NCI-H2171 treated with DMSO at 0.1 percent for 48 hours (cell line): ENCODE measurements around the gene ILKAP.
A peak's percentile ranks its signal among the peaks of the same experiment; 100 is the strongest.

Experiments
- DNase-seq: peaks from one replicate; lab custom pipeline; 2025; lab: John Stamatoyannopoulos, UW

Gene ILKAP

DNA sequence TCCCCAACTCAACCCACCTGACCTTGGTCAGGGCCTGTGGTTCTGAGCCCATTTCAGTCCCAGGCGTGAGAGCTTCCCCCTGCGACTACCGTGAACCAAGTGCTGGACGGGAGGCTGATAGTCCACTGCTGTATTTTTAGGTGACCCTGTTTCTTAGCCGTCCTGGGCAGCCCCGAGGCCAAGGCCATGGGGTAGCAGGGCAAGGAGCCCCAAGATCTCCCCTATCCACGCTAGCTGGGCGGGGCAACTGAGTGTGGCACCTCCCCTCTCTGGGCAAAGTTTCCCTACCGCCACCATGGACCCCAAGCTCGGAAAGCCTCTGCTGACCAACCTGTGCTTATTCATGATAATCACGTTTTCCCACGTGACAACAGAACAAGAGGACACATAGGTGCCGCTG, 65.6 kb downstream of the ILKAP start:
- DNase-seq = no peak

GRCh38 chr2:238136820-238137537, 66.5 kb downstream of the ILKAP start:
- no peak for DNase-seq

GRCh38 chr2:238135601-238136150, 67.8 kb downstream of the ILKAP start:
- DNase-seq = no peak

- peak; percentile 1 for DNase-seq
Observed at GRCh38 chr2:238134393-238134785, 69.1 kb downstream of the ILKAP start.

GRCh38 chr2:238133499-238134392, 69.7 kb downstream of the ILKAP start:
- no peak for DNase-seq

DNA sequence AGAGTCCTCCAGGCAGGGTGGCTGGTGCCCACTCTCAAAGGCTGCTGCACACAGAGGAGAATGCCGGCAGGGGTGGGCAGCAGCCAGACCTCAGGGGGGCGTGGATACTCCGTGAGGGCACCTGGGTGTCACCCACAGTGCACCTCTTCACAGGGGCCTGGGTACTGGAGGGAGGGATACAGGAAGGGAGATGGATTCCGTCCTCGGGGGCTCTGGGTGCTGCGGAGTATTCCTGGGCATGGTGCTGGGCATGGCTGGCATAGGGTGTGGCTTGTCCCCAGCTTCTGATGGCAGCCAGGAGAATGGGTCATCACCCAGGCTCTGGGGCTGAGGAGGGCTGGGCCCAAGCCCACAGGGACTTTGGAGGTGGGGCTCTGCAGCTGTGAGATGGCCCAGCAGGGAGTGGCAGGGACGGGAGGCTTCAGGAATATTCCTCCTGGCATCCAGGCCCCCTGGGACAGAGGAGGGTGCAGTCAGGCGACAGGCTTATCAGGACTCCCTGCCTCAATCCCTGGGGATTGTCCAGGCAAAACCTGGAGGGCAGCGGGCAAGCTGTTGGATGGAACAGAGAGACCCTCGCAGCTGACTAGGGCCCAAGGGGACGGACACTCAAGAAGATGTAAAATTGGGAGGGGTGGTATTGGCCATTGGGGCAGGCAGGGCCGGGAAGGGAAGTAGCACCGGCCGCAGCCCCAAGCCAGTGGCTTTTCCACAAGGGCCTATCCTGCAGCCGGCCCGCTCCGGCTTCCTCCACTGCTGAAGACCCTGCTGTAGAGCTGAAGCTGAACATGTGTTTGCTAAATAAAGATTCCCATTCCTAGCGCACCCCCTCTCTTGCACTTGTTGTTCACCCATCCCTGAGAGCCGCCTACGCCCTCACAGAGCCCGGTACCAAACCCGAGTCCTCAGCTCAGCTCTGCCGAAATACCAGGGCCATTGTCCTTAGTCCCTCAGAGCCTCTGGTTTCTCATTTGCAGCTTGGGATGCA, 70.7 kb downstream of the ILKAP start:
- no peak for DNase-seq

DNA sequence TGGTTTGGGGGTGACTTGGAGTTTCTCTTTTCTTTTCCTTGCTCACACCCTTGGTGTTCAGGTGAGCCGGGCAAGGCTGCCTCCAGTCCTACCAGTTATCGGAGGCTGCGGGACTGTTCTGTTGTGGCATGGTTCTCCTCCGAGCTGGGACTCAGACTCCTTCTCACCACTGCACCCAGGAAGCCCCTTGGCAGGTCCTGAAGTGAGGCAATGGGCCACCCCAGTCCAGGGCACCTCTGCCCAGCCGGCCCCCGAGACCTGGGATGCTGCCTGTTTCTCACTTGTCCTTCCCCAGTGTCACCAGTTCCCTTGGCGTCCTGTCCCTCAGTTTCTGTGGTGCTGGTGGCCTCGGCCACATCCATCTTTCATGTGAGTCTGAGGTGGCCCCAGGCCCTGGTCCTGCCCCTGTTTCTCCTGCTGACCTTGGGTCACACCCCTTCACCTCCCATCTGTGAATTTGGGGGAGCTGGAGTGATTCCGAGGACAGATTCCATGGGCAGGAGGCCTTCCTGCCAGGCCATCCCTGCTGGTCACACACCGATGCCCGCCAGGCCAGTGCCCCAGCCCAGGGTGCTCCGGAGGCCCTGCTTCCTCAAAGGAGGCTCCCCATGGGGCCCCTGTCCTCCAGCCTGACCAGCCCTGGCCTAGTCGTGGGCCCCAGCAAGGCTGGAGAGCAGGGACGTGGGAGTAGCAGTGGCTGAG, 71.6 kb downstream of the ILKAP start:
- no peak for DNase-seq

DNA sequence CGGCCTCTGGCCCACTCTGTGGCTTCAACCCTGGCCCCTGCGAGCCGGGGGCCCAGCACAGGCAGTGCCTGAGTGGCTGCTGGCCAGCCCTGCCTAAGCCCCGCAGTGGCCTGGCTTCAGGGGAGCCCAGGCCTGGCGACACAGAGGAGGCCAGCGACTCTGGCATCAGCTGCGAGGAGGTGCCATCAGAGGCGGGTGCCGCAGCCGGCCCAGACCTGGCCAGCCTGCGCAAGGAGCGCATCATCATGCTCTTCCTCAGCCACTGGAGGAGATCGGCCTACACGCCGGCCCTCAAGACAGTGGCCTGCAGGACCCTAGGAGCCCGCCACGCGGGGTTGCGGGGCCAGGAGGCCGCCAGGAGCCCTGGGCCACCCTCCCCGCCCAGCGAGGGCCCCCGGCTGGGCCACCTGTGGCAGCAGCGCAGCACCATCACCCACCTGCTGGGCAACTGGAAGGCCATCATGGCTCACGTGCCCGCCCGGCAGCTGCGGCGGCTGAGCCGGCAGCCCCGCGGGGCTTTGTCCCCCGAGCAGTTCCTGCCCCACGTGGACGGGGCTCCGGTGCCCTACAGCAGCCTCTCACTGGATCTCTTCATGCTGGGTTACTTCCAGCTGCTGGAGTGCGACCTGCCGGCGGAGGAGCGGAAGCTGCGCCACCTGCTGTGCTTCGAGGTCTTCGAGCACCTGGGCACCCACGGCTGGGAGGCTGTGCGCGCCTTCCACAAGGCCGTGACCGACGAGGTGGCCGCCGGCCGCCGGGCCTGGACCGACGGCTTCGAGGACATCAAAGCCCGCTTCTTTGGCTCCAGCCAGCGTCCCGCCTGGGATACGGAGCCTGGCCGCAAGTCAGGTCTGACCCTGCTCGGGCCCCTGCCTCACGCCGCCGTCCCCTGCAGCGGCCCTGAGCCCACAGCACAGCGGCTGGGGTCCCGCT, 72.5 kb downstream of the ILKAP start:
- no peak for DNase-seq

DNA sequence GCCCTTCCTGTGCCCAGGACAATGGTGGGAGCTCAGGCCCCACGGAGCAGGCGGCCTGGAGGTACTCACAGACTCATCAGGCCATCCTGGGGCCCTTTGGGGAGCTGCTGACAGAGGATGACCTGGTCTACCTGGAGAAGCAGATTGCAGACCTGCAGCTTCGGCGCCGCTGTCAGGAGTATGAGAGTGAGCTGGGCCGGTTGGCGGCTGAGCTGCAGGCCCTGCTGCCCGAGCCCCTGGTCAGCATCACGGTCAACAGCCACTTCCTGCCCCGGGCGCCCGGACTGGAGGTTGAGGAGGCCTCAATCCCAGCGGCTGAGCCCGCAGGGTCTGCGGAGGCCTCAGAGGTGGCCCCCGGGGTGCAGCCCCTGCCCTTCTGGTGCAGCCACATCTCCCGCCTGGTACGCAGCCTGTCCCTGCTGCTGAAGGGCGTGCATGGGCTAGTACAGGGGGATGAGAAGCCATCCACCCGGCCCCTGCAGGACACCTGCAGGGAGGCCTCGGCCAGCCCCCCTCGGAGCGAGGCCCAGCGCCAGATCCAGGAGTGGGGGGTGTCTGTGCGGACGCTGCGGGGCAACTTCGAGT, 73.3 kb downstream of the ILKAP start:
- DNase-seq = no peak

DNA sequence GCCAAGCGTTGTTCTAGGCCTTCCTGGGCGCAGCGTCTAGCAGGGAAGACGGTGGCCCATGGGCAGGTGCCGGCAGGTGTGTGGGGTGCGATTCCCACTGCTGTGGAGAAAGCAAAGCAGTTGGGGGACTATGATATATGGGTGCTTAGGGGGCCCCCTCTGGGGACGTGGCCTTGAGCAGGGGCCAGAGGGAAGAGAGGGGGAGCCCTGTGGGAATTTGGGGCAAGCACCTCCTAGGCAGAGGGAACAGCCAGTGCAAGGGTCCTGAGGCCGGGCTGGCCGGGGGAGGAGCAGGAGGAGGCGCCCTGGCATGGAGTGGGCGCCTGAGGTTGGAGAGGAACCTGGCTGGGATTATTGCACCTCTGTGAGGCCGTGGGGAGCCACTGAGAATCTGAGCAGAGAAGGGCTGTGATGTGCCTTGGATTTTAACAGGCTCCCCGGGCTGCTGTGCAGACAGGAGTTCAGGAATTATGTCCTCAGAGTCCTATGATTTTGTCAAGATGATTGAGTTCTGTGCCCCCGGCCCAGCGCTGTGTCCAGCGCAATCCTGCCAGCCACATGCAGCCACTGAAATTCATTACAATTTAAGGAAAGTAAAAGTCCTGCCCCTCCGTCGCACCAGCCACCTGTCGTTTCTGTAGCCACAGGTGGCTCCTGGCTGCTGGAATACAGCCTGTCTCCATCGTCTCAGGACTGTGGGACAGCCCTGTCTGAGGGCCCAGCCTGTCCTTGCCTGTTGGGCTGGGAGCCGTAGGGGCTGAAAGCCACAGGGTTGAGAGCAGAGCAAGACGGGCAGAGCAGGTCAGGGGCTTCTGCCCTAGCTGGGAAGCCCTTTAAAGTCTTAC, 74.1 kb downstream of the ILKAP start:
- no peak for DNase-seq

- no peak for DNase-seq
Observed at GRCh38 chr2:238128534-238129001, 74.9 kb downstream of the ILKAP start.

- no peak for DNase-seq
Observed at GRCh38 chr2:238128061-238128440, 75.4 kb downstream of the ILKAP start.

DNA sequence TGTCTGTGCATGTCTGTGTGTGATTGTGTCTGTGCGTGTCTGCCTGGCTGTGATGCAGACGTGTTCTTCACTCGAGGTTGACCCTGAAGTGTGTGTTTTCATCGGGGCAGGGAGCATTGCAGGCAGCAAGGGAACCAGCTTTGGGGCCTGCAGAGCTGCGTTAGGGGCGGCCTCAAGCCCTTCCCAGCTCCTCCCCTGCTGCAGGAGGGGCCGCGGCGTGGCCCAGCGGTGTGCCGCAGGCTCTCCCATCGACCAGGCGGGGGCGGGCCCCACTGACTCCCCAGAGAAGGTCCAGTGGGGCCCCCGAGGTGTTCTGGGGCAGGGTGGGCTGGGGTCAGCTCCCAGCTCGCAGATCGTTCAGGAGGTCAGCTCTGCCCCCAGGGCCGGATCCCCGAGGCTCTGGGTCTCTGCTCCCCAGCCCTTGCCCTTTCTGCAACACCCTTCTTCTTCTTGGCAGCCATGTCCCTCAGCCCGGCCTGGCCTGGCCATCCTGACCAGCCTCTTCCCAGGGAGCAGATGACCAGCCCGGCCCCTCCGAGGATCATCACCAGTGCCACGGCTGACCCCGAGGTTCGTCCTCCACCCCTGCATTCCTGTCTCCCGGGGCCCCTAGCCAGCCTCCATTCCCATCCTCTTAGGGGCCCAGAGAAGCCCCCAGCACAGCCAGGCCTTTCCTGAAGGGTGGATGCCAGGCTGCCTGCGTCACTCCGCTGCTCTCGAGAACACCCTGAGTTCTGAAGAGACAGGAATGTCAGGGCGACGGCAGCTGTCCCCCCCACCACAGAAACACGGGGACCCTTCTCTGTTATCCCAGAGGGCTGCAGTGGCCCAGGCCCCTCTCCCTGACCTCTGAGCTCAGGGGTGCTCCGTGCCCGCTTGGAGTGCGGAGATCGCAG, 76.1 kb downstream of the ILKAP start:
- no peak for DNase-seq

- DNase-seq = no peak
Observed at GRCh38 chr2:238126775-238127164, 76.7 kb downstream of the ILKAP start.

DNA sequence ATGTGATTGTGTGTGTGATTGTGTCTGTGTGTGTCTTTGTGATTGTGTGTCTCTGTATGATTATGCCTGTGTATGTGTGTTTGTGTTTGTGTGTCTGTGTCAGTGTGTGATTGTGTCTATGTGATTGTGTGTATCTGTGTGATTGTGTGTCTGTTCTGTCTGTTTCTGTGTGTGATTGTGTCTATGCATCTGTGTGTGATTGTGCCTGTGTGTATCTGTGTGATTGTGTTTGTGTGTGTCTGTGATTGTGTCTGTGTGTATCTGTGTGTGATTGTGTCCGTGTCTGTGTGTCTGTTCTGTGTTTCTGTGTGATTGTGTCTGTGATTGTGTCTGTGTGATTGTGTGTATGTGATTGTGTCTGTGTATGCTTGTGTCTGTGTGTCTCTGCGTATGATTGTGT, 77.2 kb downstream of the ILKAP start:
- DNase-seq = no peak

GRCh38 chr2:238125127-238125885, 78.2 kb downstream of the ILKAP start:
- no peak for DNase-seq
